H9 (cell line): ENCODE data around the gene FSTL4. TPM values are rescaled to one million over a fixed set of nuclear protein-coding genes. Genes with fewer than 3 reads are reported as not detected.

Source experiments
- DNase-seq: peaks from one replicate; pipeline ENCODE4 v3.0.0-alpha.2; 2017
- H2AFZ ChIP-seq: one replicate; pipeline ENCODE4 v1.6.1; 2013; ENCODE audit warnings: mild to moderate bottlenecking, low read length, control low read depth, moderate library complexity
- H2AK5ac ChIP-seq: 2 replicates; pipeline ENCODE4 v1.6.1; 2013; ENCODE audit warnings: low read length, control low read depth, mixed read lengths; ENCODE audit not compliant: insufficient read length
- H2BK120ac ChIP-seq: one replicate; pipeline ENCODE4 v1.6.1; 2013; ENCODE audit warnings: low read depth, mild to moderate bottlenecking, low read length, control low read depth, inconsistent platforms; ENCODE audit not compliant: poor library complexity, severe bottlenecking
- H2BK12ac ChIP-seq: 2 replicates; pipeline ENCODE4 v1.6.1; 2013; ENCODE audit warnings: low read length, control low read depth, mixed read lengths, low read depth; ENCODE audit not compliant: insufficient read length
- H2BK15ac ChIP-seq: 2 replicates; pipeline ENCODE4 v1.6.1; 2013; ENCODE audit warnings: low read depth, low read length, control low read depth
- H2BK20ac ChIP-seq: one replicate; pipeline ENCODE4 v1.6.1; 2013; ENCODE audit warnings: low read depth, mild to moderate bottlenecking, low read length, control low read depth, inconsistent platforms; ENCODE audit not compliant: poor library complexity, severe bottlenecking
- H2BK5ac ChIP-seq: 2 replicates; pipeline ENCODE4 v1.6.1; 2013; ENCODE audit warnings: low read length, control low read depth, mixed read lengths; ENCODE audit not compliant: insufficient read length
- H3K14ac ChIP-seq: 2 replicates; pipeline ENCODE4 v1.6.1; 2013; ENCODE audit warnings: low read length, control low read depth; ENCODE audit not compliant: insufficient read depth
- H3K18ac ChIP-seq: 2 replicates; pipeline ENCODE4 v1.6.1; 2013; ENCODE audit warnings: low read depth, mild to moderate bottlenecking, mixed read lengths, low read length, control low read depth; ENCODE audit not compliant: insufficient read length
- H3K23ac ChIP-seq: 2 replicates; pipeline ENCODE4 v1.6.1; 2013; ENCODE audit warnings: low read length, control low read depth, mixed read lengths, low read depth; ENCODE audit not compliant: insufficient read length
- H3K23me2 ChIP-seq: 2 replicates; pipeline ENCODE4 v1.6.1; 2013; ENCODE audit warnings: low read depth, mild to moderate bottlenecking, mixed read lengths, low read length, control low read depth; ENCODE audit not compliant: insufficient read length, poor library complexity, severe bottlenecking
- H3K27ac ChIP-seq: 2 replicates; pipeline ENCODE4 v1.5.1; 2013; ENCODE audit warnings: low read length, control low read depth, mixed read lengths, low read depth; ENCODE audit not compliant: insufficient read length
- H3K27me3 ChIP-seq: 2 replicates; pipeline ENCODE4 v1.6.1; 2013; ENCODE audit warnings: low read length, control low read depth, inconsistent platforms; ENCODE audit not compliant: insufficient read depth
- H3K4ac ChIP-seq: 2 replicates; pipeline ENCODE4 v1.6.1; 2013; ENCODE audit warnings: low read depth, mild to moderate bottlenecking, control low read depth, inconsistent platforms, low read length, moderate library complexity
- H3K4me1 ChIP-seq: 2 replicates; pipeline ENCODE4 v1.6.1; 2013; ENCODE audit warnings: low read length, control low read depth, inconsistent platforms; ENCODE audit not compliant: insufficient read depth
- H3K4me2 ChIP-seq: 2 replicates; pipeline ENCODE4 v1.6.1; 2013; ENCODE audit warnings: low read length, control low read depth, mixed read lengths; ENCODE audit not compliant: insufficient read length, insufficient read depth
- H3K56ac ChIP-seq: 2 replicates; pipeline ENCODE4 v1.6.1; 2013; ENCODE audit warnings: low read depth, mild to moderate bottlenecking, mixed read lengths, low read length, control low read depth; ENCODE audit not compliant: insufficient read length
- H3K79me1 ChIP-seq: 2 replicates; pipeline ENCODE4 v1.6.1; 2013; ENCODE audit warnings: low read depth, mild to moderate bottlenecking, moderate library complexity, low read length, control low read depth, inconsistent platforms; ENCODE audit not compliant: insufficient read depth, poor library complexity, severe bottlenecking
- H3K79me2 ChIP-seq: 2 replicates; pipeline ENCODE4 v1.6.1; 2013; ENCODE audit warnings: low read length, control low read depth, inconsistent platforms; ENCODE audit not compliant: insufficient read depth
- H3K9ac ChIP-seq: 2 replicates; pipeline ENCODE4 v1.6.1; 2013; ENCODE audit warnings: low read length, control low read depth, mixed read lengths; ENCODE audit not compliant: insufficient read length; ENCODE audit errors: extremely low read depth
- H3K9me3 ChIP-seq: one replicate; pipeline ENCODE4 v1.6.1; 2013; ENCODE audit warnings: low read depth, low read length, inconsistent platforms; ENCODE audit not compliant: control insufficient read depth
- H3T11ph ChIP-seq: one replicate; pipeline ENCODE4 v1.6.1; 2013; ENCODE audit warnings: mild to moderate bottlenecking, low read length, control low read depth, inconsistent platforms
- H4K20me1 ChIP-seq: one replicate; pipeline ENCODE4 v1.6.1; 2013; ENCODE audit not compliant: control insufficient read depth, insufficient read length, insufficient read depth
- H4K5ac ChIP-seq: 2 replicates; pipeline ENCODE4 v1.6.1; 2013; ENCODE audit warnings: low read depth, mild to moderate bottlenecking, mixed read lengths, low read length, control low read depth; ENCODE audit not compliant: insufficient read length
- H4K8ac ChIP-seq: replicated peaks from 2 replicates; pipeline ENCODE4 v1.6.1; 2013; ENCODE audit warnings: low read length, control low read depth, mixed read lengths, low read depth; ENCODE audit not compliant: insufficient read length
- H4K91ac ChIP-seq: 2 replicates; pipeline ENCODE4 v1.6.1; 2013; ENCODE audit warnings: low read depth, mild to moderate bottlenecking, moderate library complexity, mixed read lengths, low read length, control low read depth; ENCODE audit not compliant: insufficient read length
- H3K27ac Mint-ChIP-seq, 3 experiments: 2 replicates in 2 of 3; 3 replicates in 1 of 3; pipeline ENCODE4 v1.8.0; 2020 to 2021; ENCODE audit warnings: mixed read lengths in 3 of 3, mild to moderate bottlenecking in 1 of 3, moderate library complexity in 1 of 3
- H3K27me3 Mint-ChIP-seq: 2 replicates; pipeline ENCODE4 v1.8.0; 2021; ENCODE audit warnings: low read depth, mild to moderate bottlenecking, moderate library complexity, mixed read lengths
- H3K36me3 Mint-ChIP-seq, 3 experiments: 2 replicates in 2 of 3; 3 replicates in 1 of 3; pipeline ENCODE4 v1.8.0; 2020 to 2021; ENCODE audit warnings: low read depth in 3 of 3, mixed read lengths in 3 of 3; ENCODE audit not compliant: insufficient read depth in 1 of 3
- H3K4me1 Mint-ChIP-seq, 2 experiments: 2 replicates each; pipeline ENCODE4 v1.8.0; 2020; ENCODE audit warnings: mixed read lengths in 2 of 2
- H3K4me3 Mint-ChIP-seq, 2 experiments: 2 replicates in 1 of 2; 3 replicates in 1 of 2; pipeline ENCODE4 v1.8.0; 2020 to 2021; ENCODE audit warnings: mild to moderate bottlenecking in 2 of 2, mixed read lengths in 2 of 2, moderate library complexity in 1 of 2
- H3K9me3 Mint-ChIP-seq, 2 experiments: 2 replicates in 1 of 2; 3 replicates in 1 of 2; pipeline ENCODE4 v1.8.0; 2020; ENCODE audit warnings: mild to moderate bottlenecking in 2 of 2, mixed read lengths in 2 of 2, moderate library complexity in 1 of 2
- WGBS: extraction: QIAGEN DNeasy Blood & Tissue Kit; methylation state at CpG from one replicate; pipeline ENCODE4 v1.1.7; 2013; ENCODE audit warnings: missing lambda C conversion rate, low lambda C conversion rate, mixed read lengths; ENCODE audit not compliant: insufficient read length; ENCODE audit errors: extremely low coverage; 5-methylcytosine and 5-hydroxymethylcytosine counted together
- total RNA-seq: library from RNA; stranded (reverse); gene quantifications from 2 replicates; pipeline ENCODE4 v1.2.1, GENCODE V29; 2021
- TF ChIP-seq, protein P1 (sequence below): fragments of 200-600 bp; sonication (generic); conservative IDR thresholded peaks from 3 replicates; pipeline ENCODE4 v1.8.0; 2021; ENCODE audit warnings: antibody characterized with exemption, mild to moderate bottlenecking

FSTL4 gene
- total RNA-seq, 1 experiment from 2014 or later, result 5.7 TPM

GRCh38 chr5:133368916-133369783, 243.2 kb downstream of the FSTL4 start:
- H3K27me3 Mint-ChIP-seq, result peaks cover 6% of the 10 kb centered on the region; the same call in 1 of the 2 replicates
- Histone ChIP-seq H4K8ac (no peak overlapping the region), H2BK20ac (no peak overlapping the region), H2BK120ac (no peak overlapping the region), H3K56ac (no peak overlapping the region), H3K27ac (no peak overlapping the region), H3K23me2 (no peaks in the 10 kb centered on the region), H3K9ac (no peak overlapping the region), H4K20me1 (peaks cover 2% of the 10 kb centered on the region), H4K91ac (no peak overlapping the region), H3K4ac (no peak overlapping the region), H2BK5ac (no peak overlapping the region), H2AK5ac (no peak overlapping the region), H3K79me1 (no peaks in the 10 kb centered on the region), H4K5ac (no peak overlapping the region), H2BK12ac (no peak overlapping the region), H3K4me2 (no peak overlapping the region), H3K18ac (no peak overlapping the region), H3K23ac (no peak overlapping the region), H3K27me3 (no peaks in the 10 kb centered on the region), H2BK15ac (no peak overlapping the region), H3K9me3 (no peaks in the 10 kb centered on the region), H3K4me1 (peaks cover 5% of the 10 kb centered on the region; the same call in 1 of the 2 replicates), H3T11ph (no peak overlapping the region), H3K79me2 (no peaks in the 10 kb centered on the region), H3K14ac (no peak overlapping the region), H2AFZ (no peak overlapping the region)
- H3K36me3 Mint-ChIP-seq, result peaks cover 0 to 2% (median 0%) of the 10 kb centered on the region in 3 experiments; a peak in 2 of 7 replicates
- peaks cover 0 to 3% of the 10 kb centered on the region in 2 experiments; a peak in 2 of 5 replicates for H3K9me3 Mint-ChIP-seq
- no peak overlapping the region for H3K27ac Mint-ChIP-seq
- TF ChIP-seq, protein P1, sequence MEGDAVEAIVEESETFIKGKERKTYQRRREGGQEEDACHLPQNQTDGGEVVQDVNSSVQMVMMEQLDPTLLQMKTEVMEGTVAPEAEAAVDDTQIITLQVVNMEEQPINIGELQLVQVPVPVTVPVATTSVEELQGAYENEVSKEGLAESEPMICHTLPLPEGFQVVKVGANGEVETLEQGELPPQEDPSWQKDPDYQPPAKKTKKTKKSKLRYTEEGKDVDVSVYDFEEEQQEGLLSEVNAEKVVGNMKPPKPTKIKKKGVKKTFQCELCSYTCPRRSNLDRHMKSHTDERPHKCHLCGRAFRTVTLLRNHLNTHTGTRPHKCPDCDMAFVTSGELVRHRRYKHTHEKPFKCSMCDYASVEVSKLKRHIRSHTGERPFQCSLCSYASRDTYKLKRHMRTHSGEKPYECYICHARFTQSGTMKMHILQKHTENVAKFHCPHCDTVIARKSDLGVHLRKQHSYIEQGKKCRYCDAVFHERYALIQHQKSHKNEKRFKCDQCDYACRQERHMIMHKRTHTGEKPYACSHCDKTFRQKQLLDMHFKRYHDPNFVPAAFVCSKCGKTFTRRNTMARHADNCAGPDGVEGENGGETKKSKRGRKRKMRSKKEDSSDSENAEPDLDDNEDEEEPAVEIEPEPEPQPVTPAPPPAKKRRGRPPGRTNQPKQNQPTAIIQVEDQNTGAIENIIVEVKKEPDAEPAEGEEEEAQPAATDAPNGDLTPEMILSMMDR, result no peak
- DNase-seq, result no peak
- no CpG with 5 or more reads among the region's 7 CpGs for WGBS
- H3K4me3 Mint-ChIP-seq, result no peak overlapping the region
- H3K4me1 Mint-ChIP-seq, result peaks cover 42 to 43% of the 10 kb centered on the region in 2 experiments
